NOMO-1 treated with dmso at 0.1 percent for 144 hours (cell line): ENCODE results near the gene SLC30A3.

Source experiments
- DNase-seq: peaks from one replicate; lab custom pipeline; 2025; ENCODE audit not compliant: unreplicated experiment; lab: John Stamatoyannopoulos, UW

The SLC30A3 gene

GRCh38 chr2:27208486-27209050 lies 54.3 kb downstream of the SLC30A3 start:
- no peak for DNase-seq

- DNase-seq, result no peak
These were observed 56.5 kb downstream of the SLC30A3 start for GRCh38 chr2:27206346-27206745.

- no peak for DNase-seq
These were observed 57.6 kb downstream of the SLC30A3 start for GRCh38 chr2:27205206-27205605.

GRCh38 chr2:27204566-27204965 lies 58.3 kb downstream of the SLC30A3 start:
- DNase-seq, result no peak

GRCh38 chr2:27203741-27204140 lies 59.1 kb downstream of the SLC30A3 start:
- no peak for DNase-seq
